HepG2 (cell line): ENCODE data around the gene EFNA3. TPM values are rescaled to one million over a fixed set of nuclear protein-coding genes. Genes with fewer than 3 reads are reported as not detected.
A peak's percentile ranks its signal among the peaks of the same experiment; 100 is the strongest.

Source experiments
- ELF3 ChIP-seq: IDR thresholded peaks from 2 replicates; pipeline ENCODE4 v1.6.1; 2016; ENCODE audit warnings: missing genetic modification reagents, missing compliant biosample characterization
- ETV5 ChIP-seq: IDR thresholded peaks from 2 replicates; pipeline ENCODE4 v1.6.1; 2018; ENCODE audit warnings: missing biosample characterization, missing genetic modification reagents, inconsistent platforms, borderline replicate concordance
- FOSL2 ChIP-seq: sonication (generic); formaldehyde crosslinking; IDR thresholded peaks from 2 replicates; pipeline ENCODE4 v1.4.0; 2020; ENCODE audit warnings: missing genetic modification reagents
- GABPB1 ChIP-seq: IDR thresholded peaks from 2 replicates; pipeline ENCODE4 v1.6.1; 2016; ENCODE audit warnings: mild to moderate bottlenecking, missing genetic modification reagents, moderate library complexity, missing compliant biosample characterization
- HIVEP1 ChIP-seq: sonication (generic); formaldehyde crosslinking; IDR thresholded peaks from 2 replicates; pipeline ENCODE4 v1.4.0; 2020; ENCODE audit warnings: mild to moderate bottlenecking, missing genetic modification reagents
- HOMEZ ChIP-seq: IDR thresholded peaks from 2 replicates; pipeline ENCODE4 v1.6.1; 2016; ENCODE audit warnings: low read depth
- JARID2 ChIP-seq: sonication (generic); formaldehyde crosslinking; IDR thresholded peaks from 2 replicates; pipeline ENCODE4 v1.8.1; 2023; ENCODE audit warnings: missing genetic modification reagents, inconsistent platforms; ENCODE audit not compliant: insufficient replicate concordance
- MAX ChIP-seq: IDR thresholded peaks from 2 replicates; pipeline ENCODE4 v1.6.1; 2012; ENCODE audit warnings: inconsistent platforms
- PRPF4 ChIP-seq: fragments of 200-400 bp; formaldehyde crosslinking; IDR thresholded peaks from 2 replicates; pipeline ENCODE4 v1.6.1; 2016; ENCODE audit warnings: low read length, low read depth; ENCODE audit not compliant: poor library complexity, severe bottlenecking
- RBFOX2 ChIP-seq: fragments of 200-400 bp; formaldehyde crosslinking; IDR thresholded peaks from 2 replicates; pipeline ENCODE4 v1.6.1; 2017; ENCODE audit warnings: low read depth, mild to moderate bottlenecking, low read length
- RFXANK ChIP-seq: IDR thresholded peaks from 2 replicates; pipeline ENCODE4 v1.6.1; 2016
- RXRB ChIP-seq: IDR thresholded peaks from 2 replicates; pipeline ENCODE4 v1.6.1; 2016; ENCODE audit warnings: borderline replicate concordance, missing genetic modification reagents, missing compliant biosample characterization
- SETDB1 ChIP-seq: sonication (generic); formaldehyde crosslinking; IDR thresholded peaks from 2 replicates; pipeline ENCODE4 v1.5.1; 2020; ENCODE audit warnings: missing genetic modification reagents, mild to moderate bottlenecking, borderline replicate concordance
- SMC3 ChIP-seq: IDR thresholded peaks from 2 replicates; pipeline ENCODE4 v1.6.1; 2011; ENCODE audit warnings: low read length, improper control_type of control experiment
- ZBTB37 ChIP-seq: sonication (generic); formaldehyde crosslinking; IDR thresholded peaks from 2 replicates; pipeline ENCODE4 v1.4.0; 2020; ENCODE audit warnings: mild to moderate bottlenecking, missing genetic modification reagents
- ZNF205 ChIP-seq: IDR thresholded peaks from 2 replicates; pipeline ENCODE4 v1.6.1; 2018; ENCODE audit warnings: missing biosample characterization, missing genetic modification reagents
- ZNF292 ChIP-seq: sonication (generic); formaldehyde crosslinking; IDR thresholded peaks from 2 replicates; pipeline ENCODE4 v1.8.1; 2022; ENCODE audit warnings: mild to moderate bottlenecking, low read depth, missing genetic modification reagents, borderline replicate concordance
- ZNF432 ChIP-seq: sonication (generic); formaldehyde crosslinking; IDR thresholded peaks from 2 replicates; pipeline ENCODE4 v1.5.0; 2020; ENCODE audit warnings: missing genetic modification reagents, mild to moderate bottlenecking, borderline replicate concordance
- ZNF569 ChIP-seq: sonication (generic); formaldehyde crosslinking; IDR thresholded peaks from 2 replicates; pipeline ENCODE4 v1.5.0; 2020; ENCODE audit warnings: mild to moderate bottlenecking, missing genetic modification reagents, moderate library complexity, borderline replicate concordance
- ZNF776 ChIP-seq: sonication (generic); formaldehyde crosslinking; IDR thresholded peaks from 2 replicates; pipeline ENCODE4 v1.4.0; 2020; ENCODE audit warnings: mild to moderate bottlenecking, missing genetic modification reagents
- ZSCAN21 ChIP-seq: sonication (generic); formaldehyde crosslinking; IDR thresholded peaks from 2 replicates; pipeline ENCODE4 v1.8.0; 2022; ENCODE audit warnings: mild to moderate bottlenecking, missing genetic modification reagents, moderate library complexity, borderline replicate concordance
- polyA plus RNA-seq, 8 experiments: library from polyadenylated mRNA; depleted of rRNA in 3 of 8; stranded (reverse) in 7 of 8; unstranded in 1 of 8; fragments of >200 nt; fragmentation: Illumina TruSeq in 4 of 8; extraction: Trizol in 4 of 8; gene quantifications; 2 replicates each; pipeline versions ENCODE4 v1.2.1 to v1.2.3, GENCODE V29; 2011 to 2016; ENCODE audit warnings: low read depth in 4 of 8, missing spikeins in 1 of 8, mixed read lengths in 1 of 8; ENCODE audit not compliant: insufficient read depth in 1 of 8
- total RNA-seq, 5 experiments: library from RNA; depleted of rRNA; stranded (reverse); fragments of >200 nt; fragmentation: Illumina TruSeq; extraction: Trizol; gene quantifications; 2 replicates each; pipeline ENCODE4 v1.2.3, GENCODE V29; 2016; ENCODE audit warnings: low read depth in 1 of 5
- TF ChIP-seq, protein P1 (sequence below): sonication (generic); formaldehyde crosslinking; IDR thresholded peaks from 2 replicates; pipeline ENCODE4 v1.4.0; 2020; ENCODE audit warnings: missing genetic modification reagents
- TF ChIP-seq, protein P2 (sequence below): sonication (generic); formaldehyde crosslinking; IDR thresholded peaks from 2 replicates; pipeline ENCODE4 v1.9.0; 2022; ENCODE audit warnings: missing genetic modification reagents, mild to moderate bottlenecking, borderline replicate concordance

The EFNA3 gene
- total and polyA plus RNA-seq, 2 of the 13 experiments (the other 11 are each of a cell fraction or from before 2014, with no cell fraction given) = 1.0 to 5.7 TPM

- TF ChIP-seq ZNF205 (CRISPR knock-in tag) = 0 out of 2 replicates have a peak, but pooled peaks have one; percentile 22
- TF ChIP-seq RBFOX2 = no peak
- peak; percentile 41; the same call in 1 of the 2 replicates for TF ChIP-seq RXRB
- TF ChIP-seq ZNF776 (CRISPR knock-in tag) = no peak
- TF ChIP-seq ZNF432 (CRISPR knock-in tag) = no peak
- TF ChIP-seq ELF3 (CRISPR knock-in tag) = peak; percentile 58
- TF ChIP-seq ETV5 = peak; percentile 37; the same call in 1 of the 2 replicates
- peak; percentile 38; the same call in 1 of the 2 replicates for TF ChIP-seq MAX
- no peak for TF ChIP-seq ZBTB37 (CRISPR knock-in tag)
- TF ChIP-seq FOSL2 (CRISPR knock-in tag) = 0 out of 2 replicates have a peak, but pooled peaks have one; percentile 14
- TF ChIP-seq GABPB1 (CRISPR knock-in tag) = peak; percentile 17; the same call in 1 of the 2 replicates
- TF ChIP-seq ZNF569 (CRISPR knock-in tag) = no peak
- no peak for TF ChIP-seq ZSCAN21 (CRISPR knock-in tag)
- TF ChIP-seq, protein P1, sequence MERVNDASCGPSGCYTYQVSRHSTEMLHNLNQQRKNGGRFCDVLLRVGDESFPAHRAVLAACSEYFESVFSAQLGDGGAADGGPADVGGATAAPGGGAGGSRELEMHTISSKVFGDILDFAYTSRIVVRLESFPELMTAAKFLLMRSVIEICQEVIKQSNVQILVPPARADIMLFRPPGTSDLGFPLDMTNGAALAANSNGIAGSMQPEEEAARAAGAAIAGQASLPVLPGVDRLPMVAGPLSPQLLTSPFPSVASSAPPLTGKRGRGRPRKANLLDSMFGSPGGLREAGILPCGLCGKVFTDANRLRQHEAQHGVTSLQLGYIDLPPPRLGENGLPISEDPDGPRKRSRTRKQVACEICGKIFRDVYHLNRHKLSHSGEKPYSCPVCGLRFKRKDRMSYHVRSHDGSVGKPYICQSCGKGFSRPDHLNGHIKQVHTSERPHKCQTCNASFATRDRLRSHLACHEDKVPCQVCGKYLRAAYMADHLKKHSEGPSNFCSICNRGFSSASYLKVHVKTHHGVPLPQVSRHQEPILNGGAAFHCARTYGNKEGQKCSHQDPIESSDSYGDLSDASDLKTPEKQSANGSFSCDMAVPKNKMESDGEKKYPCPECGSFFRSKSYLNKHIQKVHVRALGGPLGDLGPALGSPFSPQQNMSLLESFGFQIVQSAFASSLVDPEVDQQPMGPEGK = peak; percentile 47
- 0 out of 2 replicates have a peak, but pooled peaks have one; percentile 21 for TF ChIP-seq HOMEZ (CRISPR knock-in tag)
- TF ChIP-seq SMC3 = peak; percentile 67
- no peak for TF ChIP-seq PRPF4
- no peak for TF ChIP-seq JARID2 (CRISPR knock-in tag)
- TF ChIP-seq ZNF292 = no peak
- TF ChIP-seq RFXANK = no peak
- no peak for TF ChIP-seq HIVEP1
- TF ChIP-seq SETDB1 = no peak
- TF ChIP-seq, protein P2, sequence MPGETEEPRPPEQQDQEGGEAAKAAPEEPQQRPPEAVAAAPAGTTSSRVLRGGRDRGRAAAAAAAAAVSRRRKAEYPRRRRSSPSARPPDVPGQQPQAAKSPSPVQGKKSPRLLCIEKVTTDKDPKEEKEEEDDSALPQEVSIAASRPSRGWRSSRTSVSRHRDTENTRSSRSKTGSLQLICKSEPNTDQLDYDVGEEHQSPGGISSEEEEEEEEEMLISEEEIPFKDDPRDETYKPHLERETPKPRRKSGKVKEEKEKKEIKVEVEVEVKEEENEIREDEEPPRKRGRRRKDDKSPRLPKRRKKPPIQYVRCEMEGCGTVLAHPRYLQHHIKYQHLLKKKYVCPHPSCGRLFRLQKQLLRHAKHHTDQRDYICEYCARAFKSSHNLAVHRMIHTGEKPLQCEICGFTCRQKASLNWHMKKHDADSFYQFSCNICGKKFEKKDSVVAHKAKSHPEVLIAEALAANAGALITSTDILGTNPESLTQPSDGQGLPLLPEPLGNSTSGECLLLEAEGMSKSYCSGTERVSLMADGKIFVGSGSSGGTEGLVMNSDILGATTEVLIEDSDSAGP = peak; percentile 93
These were observed 33.6 kb upstream of the EFNA3 start (continued) for GRCh38 chr1:155044812-155045657.
